ENCODE results near the gene TMED1. TPM values are rescaled to one million over a fixed set of nuclear protein-coding genes. Genes with fewer than 3 reads are reported as not detected.

TMED1 gene
- total and polyA plus RNA-seq, 2 of the 4 experiments (the other 2 are of a cell fraction): 37.6 to 41.4 TPM

- Histone ChIP-seq H3K36me3 (ENCODE audit: control insufficient read depth, insufficient read depth, low read length) (no peaks in the 10 kb centered on the region), H4K91ac (ENCODE audit: insufficient read depth, low read depth, low read length) (no peak overlapping the region), H3K4ac (ENCODE audit: low read depth, low read length) (no peak overlapping the region), H3K23ac (ENCODE audit: low read depth, low read length) (no peak overlapping the region), H3K9ac (ENCODE audit: low read depth, low read length) (no peak overlapping the region), H2BK20ac (ENCODE audit: low read depth, low read length) (no peak overlapping the region), H3K14ac (replicated peaks; ENCODE audit: low read depth, low read length) (no peak overlapping the region), H4K8ac (ENCODE audit: low read depth in 2 of 2, low read length in 2 of 2) (no peak overlapping the region), H3K9me1 (ENCODE audit: insufficient read depth, low read length) (no peaks in the 10 kb centered on the region), H3K56ac (ENCODE audit: extremely low read depth, insufficient read depth, low read length) (no peak overlapping the region), H2AFZ (replicated peaks; ENCODE audit: low read length, poor library complexity) (peak overlapping the region; percentile 21), H3K4me3 (ENCODE audit: insufficient read depth, low read depth, low read length) (no peak overlapping the region), H2AK5ac (ENCODE audit: low read depth, low read length) (no peak overlapping the region), H3K27me3 (ENCODE audit: control insufficient read depth, insufficient read depth, low read length) (no peaks in the 10 kb centered on the region), H2BK120ac (ENCODE audit: low read depth, low read length) (no peak overlapping the region), H2BK15ac (ENCODE audit: low read depth, low read length) (no peak overlapping the region), H3K18ac (ENCODE audit: low read depth, low read length) (no peak overlapping the region), H2BK5ac (ENCODE audit: low read depth, low read length, poor library complexity, severe bottlenecking) (no peak overlapping the region), H4K5ac (ENCODE audit: low read depth, low read length) (no peak overlapping the region), H3K79me1 (ENCODE audit: low read depth in 1 of 2, low read length in 2 of 2) (no peaks in the 10 kb centered on the region), H2AK9ac (replicated peaks; ENCODE audit: low read depth, low read length, poor library complexity) (peak overlapping the region; percentile 65), H4K20me1 (ENCODE audit: insufficient read depth, low read length) (no peaks in the 10 kb centered on the region), H3K9me3 (ENCODE audit: control insufficient read depth, insufficient read depth, low read length) (no peaks in the 10 kb centered on the region), H3K27ac (ENCODE audit: insufficient read depth, low read length) (no peak overlapping the region), H3K4me2 (ENCODE audit: low read depth, low read length) (no peak overlapping the region), H3K4me1 (ENCODE audit: control insufficient read depth, insufficient read depth, low read length) (no peaks in the 10 kb centered on the region)
- in situ Hi-C loops (cut with MboI; ENCODE audit: low sequenced_read_pairs) (no loop called here), dilution Hi-C loops (cut with HindIII; ENCODE audit: low sequenced_read_pairs, unreplicated experiment) (no loop called here), intact Hi-C loops (cut with micrococcal nuclease) (no loop called here)
- BruUV-seq (replicated peaks): no TSS peak
- ChIA-PET CTCF (interaction anchor here (2.3 kb wide), 1 partner anchor 8 kb away, joined by 10 read pairs; no protein-coding TSS in a partner anchor), POLR2A (ENCODE audit: unreplicated experiment) (no interaction called here)
- ATAC-seq (ENCODE audit: low read depth) (no peak), DNase-seq (no peak)
- no CpG with 5 or more reads among the region's 5 CpGs for WGBS, 2 experiments (ENCODE audit: extremely low coverage in 2 of 2, insufficient read length in 1 of 2)
- TF ChIP-seq MAZ (IDR thresholded peaks at IDR 0.05; ENCODE audit: borderline replicate concordance, low read depth, low read length) (no peak), SMC3 (IDR thresholded peaks at IDR 0.05; ENCODE audit: low read depth, low read length) (no peak), RAD21 (IDR thresholded peaks at IDR 0.05; ENCODE audit: low read length) (peak; percentile 15; the same call in 1 of the 2 replicates), CTCF (conservative IDR thresholded peaks at IDR 0.05; ENCODE audit: low read depth, low read length) (peak; percentile 39), CEBPB (IDR thresholded peaks at IDR 0.05; ENCODE audit: low read depth, low read length) (no peak)
These were observed 20.0 kb upstream of the TMED1 start for GRCh38 chr19:10855879-10856522.
